OCI-LY1 (cell line): ENCODE measurements around the gene BAD.

Source experiments
- EZH2 ChIP-seq: fragments of 200-600 bp; sonication (generic), shearing (Covaris generic); IDR thresholded peaks from 2 replicates; pipeline ENCODE4 v1.8.0; 2017; ENCODE audit warnings: borderline replicate concordance, mixed run types, mild to moderate bottlenecking, antibody characterized with exemption, low read length, moderate library complexity, mixed read lengths
- TF ChIP-seq, protein P1 (sequence below): fragments of 200-600 bp; sonication (generic), shearing (Covaris generic); IDR thresholded peaks from 2 replicates; pipeline ENCODE4 v1.5.1; 2017; ENCODE audit warnings: mild to moderate bottlenecking, antibody characterized with exemption, low read length, moderate library complexity, mixed read lengths

DNA sequence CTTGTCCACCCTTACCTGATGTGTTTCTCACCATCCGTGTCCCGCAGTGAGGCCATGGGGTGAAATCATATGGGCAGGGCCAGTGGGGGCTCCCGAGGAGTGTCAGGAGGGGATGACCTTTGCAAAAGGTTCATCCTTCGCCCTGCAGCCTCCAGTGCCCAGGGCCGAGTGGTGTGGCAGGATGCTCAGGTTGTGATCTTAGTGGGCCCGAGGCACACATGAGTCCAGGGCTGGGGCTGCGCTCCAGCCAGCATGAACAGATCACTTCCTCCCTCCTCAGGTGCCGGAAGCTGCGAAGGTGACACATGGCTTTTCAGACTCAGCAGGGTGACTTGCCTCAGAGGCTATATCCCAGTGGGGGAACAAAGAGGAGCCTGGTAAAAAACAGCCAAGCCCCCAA is 46.4 kb downstream of the BAD start:
- no peak for TF ChIP-seq EZH2
- TF ChIP-seq, protein P1, sequence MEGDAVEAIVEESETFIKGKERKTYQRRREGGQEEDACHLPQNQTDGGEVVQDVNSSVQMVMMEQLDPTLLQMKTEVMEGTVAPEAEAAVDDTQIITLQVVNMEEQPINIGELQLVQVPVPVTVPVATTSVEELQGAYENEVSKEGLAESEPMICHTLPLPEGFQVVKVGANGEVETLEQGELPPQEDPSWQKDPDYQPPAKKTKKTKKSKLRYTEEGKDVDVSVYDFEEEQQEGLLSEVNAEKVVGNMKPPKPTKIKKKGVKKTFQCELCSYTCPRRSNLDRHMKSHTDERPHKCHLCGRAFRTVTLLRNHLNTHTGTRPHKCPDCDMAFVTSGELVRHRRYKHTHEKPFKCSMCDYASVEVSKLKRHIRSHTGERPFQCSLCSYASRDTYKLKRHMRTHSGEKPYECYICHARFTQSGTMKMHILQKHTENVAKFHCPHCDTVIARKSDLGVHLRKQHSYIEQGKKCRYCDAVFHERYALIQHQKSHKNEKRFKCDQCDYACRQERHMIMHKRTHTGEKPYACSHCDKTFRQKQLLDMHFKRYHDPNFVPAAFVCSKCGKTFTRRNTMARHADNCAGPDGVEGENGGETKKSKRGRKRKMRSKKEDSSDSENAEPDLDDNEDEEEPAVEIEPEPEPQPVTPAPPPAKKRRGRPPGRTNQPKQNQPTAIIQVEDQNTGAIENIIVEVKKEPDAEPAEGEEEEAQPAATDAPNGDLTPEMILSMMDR = no peak
